Measurements from ENCODE around the gene GATAD2B.

DNA sequence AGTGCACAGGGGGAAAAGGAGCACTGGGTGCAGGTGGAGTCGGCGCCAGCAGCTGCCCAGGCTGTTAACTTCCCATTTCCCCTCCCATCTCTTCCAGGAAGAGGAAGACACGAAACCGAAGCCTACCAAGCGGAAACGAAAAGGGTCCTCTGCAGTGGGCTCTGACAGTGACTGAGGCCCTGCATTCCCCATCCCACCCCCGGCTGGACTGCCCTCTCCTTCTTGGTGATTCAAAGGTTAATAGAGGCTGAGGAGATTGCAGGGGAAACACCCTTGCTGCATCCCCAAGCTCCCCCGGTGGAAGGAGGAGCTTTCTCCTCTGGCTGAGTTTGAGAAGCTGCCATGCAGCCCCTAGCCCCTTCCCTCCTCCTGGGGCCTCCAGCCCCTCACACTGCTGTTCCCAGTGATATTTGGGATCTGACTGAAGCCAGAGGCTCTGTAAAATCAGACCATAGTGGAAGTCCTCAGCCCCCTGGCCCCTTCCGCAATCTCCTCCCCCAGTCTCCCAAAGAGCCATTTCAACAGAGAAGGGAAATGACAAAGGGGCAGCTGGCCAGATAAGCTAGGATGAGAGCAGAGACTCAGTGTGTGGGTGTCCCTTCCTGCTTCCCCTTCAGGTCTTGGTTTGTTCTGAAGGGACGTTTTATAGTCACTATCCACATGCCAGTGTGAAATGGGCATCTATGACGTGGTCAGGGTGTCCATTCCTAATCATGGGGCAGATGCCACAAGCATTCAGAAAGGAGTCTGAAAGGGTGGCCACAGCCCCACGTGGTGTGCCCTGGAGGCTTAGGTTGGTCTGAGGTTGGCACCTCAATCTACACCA lies 149.5 kb downstream of the GATAD2B start:
- TF ChIP-seq POLR2AphosphoS5 (IDR thresholded peaks at IDR 0.05; ENCODE audit: insufficient read depth, low read depth, low read length) (peak; percentile 24), POLR2A (IDR thresholded peaks at IDR 0.05; ENCODE audit: low read depth, low read length) (peak; percentile 47), JUN (IDR thresholded peaks at IDR 0.05; ENCODE audit: borderline replicate concordance, insufficient read depth, insufficient read length, low read depth) (no peak), MYC (IDR thresholded peaks at IDR 0.05; ENCODE audit: low read depth, low read length) (no peak), EZH2 (IDR thresholded peaks at IDR 0.05; ENCODE audit: borderline replicate concordance, low read depth, low read length, severe bottlenecking) (no peak), FOS (IDR thresholded peaks at IDR 0.05; ENCODE audit: borderline replicate concordance, insufficient read depth, low read length) (no peak)
- TF ChIP-seq, protein P1, sequence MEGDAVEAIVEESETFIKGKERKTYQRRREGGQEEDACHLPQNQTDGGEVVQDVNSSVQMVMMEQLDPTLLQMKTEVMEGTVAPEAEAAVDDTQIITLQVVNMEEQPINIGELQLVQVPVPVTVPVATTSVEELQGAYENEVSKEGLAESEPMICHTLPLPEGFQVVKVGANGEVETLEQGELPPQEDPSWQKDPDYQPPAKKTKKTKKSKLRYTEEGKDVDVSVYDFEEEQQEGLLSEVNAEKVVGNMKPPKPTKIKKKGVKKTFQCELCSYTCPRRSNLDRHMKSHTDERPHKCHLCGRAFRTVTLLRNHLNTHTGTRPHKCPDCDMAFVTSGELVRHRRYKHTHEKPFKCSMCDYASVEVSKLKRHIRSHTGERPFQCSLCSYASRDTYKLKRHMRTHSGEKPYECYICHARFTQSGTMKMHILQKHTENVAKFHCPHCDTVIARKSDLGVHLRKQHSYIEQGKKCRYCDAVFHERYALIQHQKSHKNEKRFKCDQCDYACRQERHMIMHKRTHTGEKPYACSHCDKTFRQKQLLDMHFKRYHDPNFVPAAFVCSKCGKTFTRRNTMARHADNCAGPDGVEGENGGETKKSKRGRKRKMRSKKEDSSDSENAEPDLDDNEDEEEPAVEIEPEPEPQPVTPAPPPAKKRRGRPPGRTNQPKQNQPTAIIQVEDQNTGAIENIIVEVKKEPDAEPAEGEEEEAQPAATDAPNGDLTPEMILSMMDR (IDR thresholded peaks at IDR 0.05; ENCODE audit: extremely low read depth in 1 of 2, insufficient read depth in 1 of 2, low read depth in 1 of 2, low read length in 2 of 2), result no peak
- TF ChIP-seq, protein P2, sequence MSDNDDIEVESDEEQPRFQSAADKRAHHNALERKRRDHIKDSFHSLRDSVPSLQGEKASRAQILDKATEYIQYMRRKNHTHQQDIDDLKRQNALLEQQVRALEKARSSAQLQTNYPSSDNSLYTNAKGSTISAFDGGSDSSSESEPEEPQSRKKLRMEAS (IDR thresholded peaks at IDR 0.05; ENCODE audit: insufficient read depth, insufficient read length), result no peak

Data from endothelial cell of umbilical vein (primary cell).